ENCODE measurements around the gene CFAP73.

CFAP73 gene

GRCh38 chr12:113142173-113142885 lies 7.2 kb upstream of the CFAP73 start:
- DNase-seq (ENCODE audit: low spot score), result no peak

- DNase-seq (ENCODE audit: low spot score), result no peak
Measured at GRCh38 chr12:113142886-113143332, 6.6 kb upstream of the CFAP73 start.

DNA sequence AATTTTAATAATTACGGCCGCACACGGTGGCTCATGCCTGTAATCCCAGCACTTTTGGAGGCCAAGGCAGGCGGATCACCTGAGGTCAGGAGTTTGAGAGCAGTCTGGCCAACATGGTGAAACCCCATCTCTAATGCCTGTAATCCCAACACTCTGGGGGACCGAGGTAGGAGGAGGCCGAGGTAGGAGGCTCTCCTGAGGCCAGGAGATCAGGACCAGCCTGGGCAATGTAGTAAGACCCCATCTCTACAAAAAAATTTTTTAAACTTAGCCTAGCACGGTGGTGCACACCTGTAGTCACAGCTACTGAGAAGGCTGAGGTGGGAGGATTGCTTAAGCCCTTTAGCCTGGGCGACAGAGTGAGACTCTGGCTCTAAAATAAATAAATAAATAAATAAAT lies 5.6 kb upstream of the CFAP73 start:
- DNase-seq (ENCODE audit: low spot score), result no peak

DNA sequence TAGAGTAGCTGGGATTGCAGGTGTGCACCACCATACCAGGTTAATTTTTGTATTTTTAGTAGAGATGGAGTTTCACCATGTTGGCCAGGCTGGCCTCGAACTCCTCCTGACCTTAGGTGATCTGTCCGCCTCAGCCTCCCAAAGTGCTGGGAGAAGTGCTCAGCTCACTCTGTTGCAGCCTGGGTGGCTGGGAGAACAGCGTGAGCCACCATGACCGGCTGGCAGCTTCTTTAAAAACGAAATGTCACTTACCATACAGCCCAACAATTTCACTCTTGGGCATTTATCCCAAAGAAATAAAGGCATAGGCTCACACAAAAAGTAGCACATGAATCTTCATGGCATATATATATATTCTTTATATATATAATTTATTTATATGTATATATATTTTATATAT lies 4.7 kb upstream of the CFAP73 start:
- DNase-seq (ENCODE audit: low spot score), result no peak

DNA sequence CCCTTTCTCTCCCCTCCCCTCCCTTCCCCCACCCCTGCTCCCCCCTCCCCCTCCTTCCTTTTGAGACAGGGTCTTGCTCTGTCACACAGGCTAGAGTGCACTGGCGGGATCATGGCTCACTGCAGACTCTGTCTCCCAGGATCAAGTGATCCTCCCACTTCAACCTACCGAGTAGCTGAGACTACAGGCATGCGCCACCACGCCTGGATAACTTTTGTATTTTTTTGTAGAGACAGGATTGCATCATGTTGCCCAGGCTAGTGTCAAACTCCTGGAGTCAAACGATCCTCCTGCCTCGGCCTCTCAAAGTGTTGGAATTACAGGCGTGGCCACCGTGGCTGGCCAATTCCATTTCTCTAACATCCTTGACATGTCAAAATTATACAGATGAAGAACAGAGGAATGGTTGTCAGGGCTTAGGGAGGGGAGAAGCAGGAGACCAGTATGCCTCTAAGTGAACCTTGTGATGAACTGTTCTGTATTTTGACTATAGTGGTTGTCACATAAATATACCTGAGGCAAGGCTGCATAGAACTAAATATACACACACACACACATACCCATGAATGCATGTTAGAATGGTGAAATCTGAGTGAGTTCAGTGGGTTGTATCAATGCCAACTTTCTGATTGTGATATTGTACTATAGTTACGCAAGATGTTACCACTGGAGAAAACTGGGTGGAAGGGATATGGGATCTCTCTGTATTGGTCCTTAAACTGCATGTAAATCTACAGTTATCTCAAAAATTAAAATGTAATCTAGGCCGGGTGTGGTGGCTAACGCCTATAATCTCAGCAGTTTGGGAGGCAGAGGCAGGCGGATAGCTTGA lies 3.6 kb upstream of the CFAP73 start:
- DNase-seq (ENCODE audit: low spot score), result no peak

- DNase-seq (ENCODE audit: low spot score), result no peak
Measured at GRCh38 chr12:113146999-113147398, 2.5 kb upstream of the CFAP73 start.

GRCh38 chr12:113151655-113152054 lies 2.1 kb downstream of the CFAP73 start:
- DNase-seq (ENCODE audit: low spot score), result no peak

DNA sequence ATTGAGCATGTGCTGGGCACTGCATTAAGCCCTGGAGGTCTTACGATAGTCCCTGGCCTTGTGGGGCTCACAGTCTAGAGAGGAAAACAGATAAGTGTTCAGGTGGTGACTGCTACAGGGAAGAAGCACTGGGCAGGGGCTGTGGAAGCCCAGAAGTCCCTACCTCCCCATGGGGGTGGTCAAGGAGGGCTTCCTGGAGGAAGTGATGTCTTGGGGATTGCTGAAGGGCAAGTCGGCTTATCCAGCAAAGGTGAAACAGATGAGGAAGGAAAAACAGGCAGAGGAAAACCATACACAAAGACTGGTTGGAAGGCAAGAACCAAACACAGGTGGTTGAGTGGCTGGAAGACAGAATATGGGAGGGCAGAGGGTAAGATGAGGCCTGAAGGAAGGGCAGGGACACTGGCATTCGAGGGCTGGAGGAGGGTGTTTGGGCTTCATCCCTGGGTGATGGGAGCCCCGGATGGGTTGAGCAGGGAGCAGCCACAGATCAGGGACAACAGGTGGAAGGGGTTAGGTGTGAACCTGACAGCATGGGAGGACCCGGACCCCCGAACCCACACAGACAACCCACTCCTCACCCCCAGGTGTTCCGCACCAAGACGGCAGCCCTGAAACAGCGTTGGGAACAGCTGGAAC lies 2.8 kb downstream of the CFAP73 start:
- no peak for DNase-seq (ENCODE audit: low spot score)

DNA sequence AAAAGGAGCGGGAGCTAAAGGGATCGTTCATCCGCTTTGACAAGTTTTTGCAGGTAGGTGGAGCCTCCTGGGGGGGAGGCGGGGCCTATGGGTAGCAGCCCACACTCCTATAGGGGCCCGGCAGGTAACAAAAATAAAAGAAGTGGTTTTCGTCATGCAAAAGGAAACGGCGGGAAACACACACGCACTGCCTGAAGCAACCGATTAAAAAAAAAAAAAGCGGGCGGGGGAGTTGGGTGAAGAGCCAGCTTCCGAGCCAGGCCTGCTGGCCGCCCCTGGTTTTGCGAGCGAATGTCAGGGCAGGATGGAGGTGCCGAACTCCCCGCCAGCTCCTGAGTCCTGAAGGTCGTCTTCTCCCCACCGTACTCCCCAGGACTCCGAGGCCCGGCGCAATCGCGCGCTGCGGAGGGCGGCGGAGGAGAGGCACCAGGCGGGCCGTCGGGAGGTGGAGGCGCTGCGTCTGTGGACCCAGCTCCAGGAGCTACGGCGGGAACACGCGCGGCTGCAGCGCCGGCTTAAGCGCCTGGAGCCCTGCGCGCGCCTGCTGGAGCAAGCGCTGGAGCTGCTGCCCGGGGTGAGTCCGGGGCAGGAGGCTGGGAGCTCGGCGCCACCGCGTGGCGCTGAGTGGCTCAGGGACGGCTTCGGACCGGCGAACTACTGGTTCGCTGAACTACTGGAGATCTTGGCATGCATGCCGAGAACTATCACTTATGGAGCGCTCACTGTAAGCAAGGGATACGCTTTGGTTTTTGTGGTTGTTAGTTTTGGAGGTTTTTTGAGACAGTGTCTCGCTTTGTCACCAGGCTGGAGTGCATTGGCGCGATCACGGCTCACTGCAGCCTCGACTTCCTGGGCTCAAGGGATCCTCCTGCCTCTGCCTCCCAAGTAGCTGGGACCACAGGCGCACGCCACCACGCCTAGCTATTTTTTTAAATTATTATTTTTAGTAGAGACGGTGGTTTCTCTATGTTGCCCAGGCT lies 3.6 kb downstream of the CFAP73 start:
- peak; percentile 97 for DNase-seq (ENCODE audit: low spot score)

DNA sequence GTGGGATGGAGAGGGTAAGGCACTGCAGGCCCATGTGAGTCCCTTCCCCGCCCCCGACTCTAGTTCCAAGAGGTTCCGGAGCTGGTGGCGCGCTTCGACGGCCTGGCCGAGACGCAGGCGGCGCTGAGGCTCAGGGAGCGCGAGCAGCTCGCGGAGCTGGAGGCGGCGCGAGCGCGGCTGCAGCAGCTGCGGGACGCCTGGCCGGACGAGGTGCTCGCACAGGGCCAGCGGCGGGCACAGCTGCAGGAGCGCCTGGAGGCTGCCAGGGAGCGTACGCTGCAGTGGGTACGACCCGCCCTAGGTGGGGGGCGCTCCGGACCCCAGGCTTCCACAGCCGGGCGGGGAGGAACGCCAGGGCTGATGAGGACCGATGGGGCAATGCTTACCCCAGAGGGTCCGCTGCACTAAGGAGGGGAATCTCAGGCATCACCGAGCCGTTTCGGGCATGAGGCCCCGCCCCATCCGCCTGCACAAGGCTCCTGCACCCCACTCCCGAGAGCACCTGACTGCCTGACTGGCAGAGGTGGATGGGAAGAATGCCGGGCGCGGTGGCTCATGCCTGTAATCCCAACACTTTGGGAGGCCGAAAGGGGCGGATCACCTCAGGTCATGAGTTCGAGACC lies 4.9 kb downstream of the CFAP73 start:
- DNase-seq (ENCODE audit: low spot score), result no peak

DNA sequence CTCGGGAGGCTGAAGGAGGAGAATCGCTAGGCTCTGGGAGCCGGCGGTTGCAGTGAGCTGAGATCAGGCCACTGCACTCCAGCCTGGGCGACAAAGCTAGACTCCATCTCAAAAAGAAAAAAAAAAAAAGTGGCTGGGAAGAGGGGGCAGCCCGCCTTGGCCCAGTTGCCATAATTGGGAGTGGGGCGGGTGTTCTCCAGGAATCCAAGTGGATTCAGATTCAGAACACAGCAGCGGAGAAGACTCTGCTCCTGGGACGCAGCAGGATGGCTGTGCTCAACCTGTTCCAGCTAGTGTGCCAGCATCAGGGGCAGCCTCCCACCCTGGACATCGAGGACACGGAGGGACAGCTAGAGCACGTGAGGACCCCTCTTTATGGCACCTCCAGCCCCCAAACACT lies 5.5 kb downstream of the CFAP73 start:
- no peak for DNase-seq (ENCODE audit: low spot score)

DNA sequence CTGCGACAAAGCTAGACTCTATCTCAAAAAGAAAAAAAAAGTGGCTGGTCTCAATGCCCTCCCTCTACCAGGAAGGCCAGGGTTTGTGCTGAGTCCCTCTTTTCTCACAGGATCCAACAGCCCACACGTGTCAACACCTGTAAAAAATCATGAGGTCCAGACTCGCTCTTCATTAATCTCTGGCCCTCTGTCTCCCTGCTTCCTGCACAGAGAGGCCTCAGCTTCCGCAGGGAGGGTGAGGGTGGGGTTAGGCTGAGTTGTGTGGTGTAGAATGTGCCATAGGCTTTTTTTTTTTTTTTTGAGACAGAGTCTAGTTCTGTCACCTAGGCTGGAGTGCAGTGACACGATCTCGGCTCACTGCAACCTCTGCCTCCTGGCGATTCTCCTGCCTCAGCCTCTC lies 6.1 kb downstream of the CFAP73 start:
- DNase-seq (ENCODE audit: low spot score), result no peak

DNA sequence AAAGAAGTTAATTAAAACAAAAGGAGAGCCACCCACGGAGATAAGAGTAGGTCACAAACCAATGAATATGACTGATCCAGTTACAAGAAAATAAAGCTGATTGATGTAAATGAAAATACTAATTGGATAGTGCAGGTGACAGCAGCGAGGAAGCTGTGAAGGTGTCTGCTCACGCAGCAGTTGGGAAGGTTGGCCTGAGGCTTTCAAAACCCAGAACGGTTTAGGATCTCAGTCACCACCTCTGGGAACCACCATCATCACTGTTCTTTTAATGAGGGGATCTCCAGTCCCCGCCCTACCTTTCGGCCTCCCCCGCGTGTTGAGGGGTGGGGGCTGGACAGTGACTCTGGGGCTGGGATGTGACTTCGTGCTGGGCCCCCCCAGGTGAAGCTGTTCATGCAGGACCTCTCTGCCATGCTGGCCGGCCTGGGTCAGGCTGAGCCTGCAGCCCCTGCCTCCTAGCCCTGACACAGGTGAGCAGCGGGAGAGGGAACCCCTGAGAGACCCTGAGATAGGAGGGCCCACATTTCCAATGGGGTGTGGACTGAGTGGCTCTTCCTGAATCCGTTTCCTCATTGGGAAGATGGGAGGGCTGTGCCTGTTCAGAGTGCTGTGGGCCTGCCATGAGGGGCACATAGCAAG lies 7.8 kb downstream of the CFAP73 start:
- no peak for DNase-seq (ENCODE audit: low spot score)

DNA sequence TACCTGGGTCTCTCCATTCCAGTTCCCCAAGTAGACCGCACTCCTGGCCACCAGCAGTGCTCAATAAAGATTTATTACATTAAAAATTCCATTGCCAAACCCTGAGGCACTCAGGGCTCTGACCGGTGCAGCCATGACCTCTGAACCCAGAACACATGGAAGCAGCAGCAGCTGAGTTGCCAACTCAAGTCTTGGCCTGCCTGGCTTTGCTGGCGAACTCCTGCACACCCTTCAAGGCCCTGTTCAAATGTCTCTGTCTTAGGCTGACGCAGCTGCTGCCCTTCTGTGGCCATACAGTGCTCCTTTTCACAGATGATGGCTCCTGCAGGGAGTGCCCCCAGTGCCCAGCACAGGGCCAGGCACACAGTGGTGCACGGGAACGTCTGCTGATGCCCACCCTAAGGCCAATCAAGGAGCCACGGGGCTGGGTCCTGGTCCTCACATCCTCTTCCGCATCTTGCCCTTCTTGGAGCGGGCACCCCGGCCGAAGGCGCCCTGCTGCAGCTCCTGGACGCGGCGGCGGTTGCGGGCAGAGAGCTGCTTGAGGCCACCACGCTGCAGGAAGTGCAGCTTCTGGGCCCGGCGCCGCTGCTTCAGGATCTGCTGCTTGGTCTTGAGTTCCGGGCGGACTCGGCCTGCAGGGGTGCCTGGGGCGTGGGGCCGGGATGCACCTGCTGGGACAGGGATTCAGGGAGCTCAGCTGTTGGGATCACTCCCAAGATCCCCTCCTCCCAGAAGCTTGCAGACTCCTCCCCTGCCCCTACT lies 9.1 kb downstream of the CFAP73 start:
- no peak for DNase-seq (ENCODE audit: low spot score)

DNA sequence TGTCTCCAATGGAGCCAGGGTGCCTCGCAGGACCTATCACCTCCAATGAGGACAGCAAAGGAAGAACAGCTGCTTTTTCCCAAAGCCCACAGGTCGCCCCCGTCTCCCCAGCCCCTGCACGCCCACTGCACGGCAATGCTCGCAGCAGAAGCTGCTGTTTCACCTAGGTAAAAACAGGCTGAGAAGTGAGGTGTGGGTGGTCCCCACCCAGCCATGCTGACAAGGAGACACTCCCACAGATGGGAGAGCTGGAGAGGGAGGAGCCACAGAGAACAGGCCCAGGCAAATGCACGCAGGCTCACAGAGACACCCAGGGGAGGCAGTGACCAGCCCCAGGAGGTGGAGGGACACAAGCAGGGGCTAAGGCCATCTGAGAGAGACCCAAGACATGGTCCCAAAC lies 10.4 kb downstream of the CFAP73 start:
- no peak for DNase-seq (ENCODE audit: low spot score)

DNA sequence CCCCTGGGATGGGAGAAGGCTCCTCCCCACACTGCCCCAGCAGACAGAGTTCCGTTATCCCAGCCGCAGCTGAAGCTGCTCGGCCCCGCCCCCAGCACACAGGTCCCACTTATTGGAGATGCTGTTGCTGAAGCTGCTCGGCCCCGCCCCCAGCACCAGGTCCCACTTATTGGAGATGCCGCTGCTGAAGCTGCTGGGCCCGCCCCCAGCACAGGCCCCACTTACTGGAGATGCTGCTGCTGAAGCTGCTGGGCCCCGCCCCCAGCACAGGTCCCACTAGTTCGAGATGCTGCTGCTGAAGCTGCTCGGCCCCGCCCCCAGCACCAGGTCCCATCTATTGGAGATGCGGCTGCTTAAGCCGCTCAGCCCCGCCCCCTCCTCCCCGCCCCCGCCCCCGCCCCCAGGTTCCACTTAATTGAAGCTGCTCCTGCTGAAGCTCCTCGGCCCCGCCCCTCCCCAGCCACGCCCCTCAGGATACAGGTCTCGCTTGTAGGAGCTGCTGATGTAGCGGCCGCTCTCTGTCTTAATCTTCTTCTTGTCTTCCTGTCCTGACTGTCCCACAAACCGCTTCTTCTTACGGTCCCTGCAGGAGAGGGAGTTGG lies 12.0 kb downstream of the CFAP73 start:
- no peak for DNase-seq (ENCODE audit: low spot score)

- DNase-seq (ENCODE audit: low spot score), result no peak
Measured at GRCh38 chr12:113162102-113163029, 12.8 kb downstream of the CFAP73 start.

DNA sequence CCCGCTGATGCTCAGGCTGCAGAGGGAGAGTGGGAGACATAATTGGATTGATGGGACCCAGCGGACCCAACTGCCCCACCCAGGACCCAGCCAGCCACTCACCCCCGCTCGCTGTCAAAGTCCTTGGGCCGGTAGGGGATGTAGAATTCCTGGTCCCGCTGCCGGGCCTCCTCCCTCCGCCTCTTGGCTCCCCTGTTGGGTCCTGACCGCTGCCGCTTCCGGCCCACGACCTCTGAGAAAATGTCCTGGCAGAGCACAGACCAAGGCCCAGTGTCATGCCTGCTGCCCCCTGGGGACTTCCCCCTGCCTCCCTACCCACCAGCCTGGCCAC lies 13.5 kb downstream of the CFAP73 start:
- no peak for DNase-seq (ENCODE audit: low spot score)

DNA sequence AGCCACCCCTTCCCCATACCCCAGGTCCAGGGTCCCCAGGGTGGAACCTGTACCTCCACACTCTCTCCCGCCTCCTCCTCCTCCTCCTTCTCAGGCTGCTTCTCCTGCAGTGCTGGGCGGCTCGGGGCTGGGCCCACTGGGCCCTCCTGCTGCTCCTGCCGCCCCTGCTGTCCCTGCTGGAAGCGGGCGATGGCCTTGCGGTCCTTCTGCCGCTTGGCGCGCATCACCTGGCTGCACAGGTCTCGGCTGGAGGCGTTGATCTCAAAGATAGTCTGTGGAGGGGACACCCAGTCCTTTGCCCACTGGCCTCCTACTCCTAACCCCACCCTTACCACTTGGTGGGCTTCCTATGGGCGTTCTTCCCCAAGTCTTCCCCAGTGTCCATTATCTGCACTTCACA lies 14.5 kb downstream of the CFAP73 start:
- DNase-seq (ENCODE audit: low spot score), result no peak

Data from HuH-7 (cell line).